Measurements from ENCODE around the gene NRXN3. TPM values are rescaled to one million over a fixed set of nuclear protein-coding genes. Genes with fewer than 3 reads are reported as not detected.

Gene NRXN3
- polyA plus RNA-seq, 1 of the 3 experiments (the other 2 are of a cell fraction) = 1.6 TPM

DNA sequence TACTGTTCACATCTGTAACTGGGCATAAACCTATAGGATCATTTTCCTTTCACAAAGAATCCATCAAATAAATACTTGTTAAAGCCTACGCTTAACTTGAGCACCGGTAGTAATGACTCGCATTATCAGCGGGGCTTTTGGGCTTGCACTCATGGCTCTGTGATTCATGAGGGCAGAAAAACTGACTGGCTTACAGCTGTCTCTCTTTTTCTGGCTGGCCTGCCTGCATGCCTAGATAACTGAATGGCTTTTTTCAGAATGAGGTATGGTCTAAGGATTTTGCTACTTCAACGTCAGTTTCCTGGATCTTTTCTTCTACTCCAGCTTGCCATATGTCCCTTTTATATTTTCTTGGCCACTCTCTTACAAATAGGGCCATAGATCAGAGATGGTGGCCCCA lies 531.1 kb downstream of the NRXN3 start:
- H4K20me1 ChIP-seq (ENCODE audit: insufficient read depth) = no peaks in the 10 kb centered on the region
- ChIA-PET CTCF (no interaction called here), POLR2A (no interaction called here)
- no peak overlapping the region for H3K27ac ChIP-seq (ENCODE audit: low read depth in 2 of 2, low read length in 1 of 2)
- DNase-seq = no peak
- H2AFZ ChIP-seq (ENCODE audit: low read depth) = no peak overlapping the region
- no peaks in the 10 kb centered on the region for H3K9me3 ChIP-seq
- H3K9ac ChIP-seq = no peak overlapping the region
- H3K9me2 ChIP-seq = no peaks in the 10 kb centered on the region
- no peak overlapping the region for H3K4me2 ChIP-seq
- no peak for TF ChIP-seq EP300 (IDR thresholded peaks at IDR 0.05; ENCODE audit: borderline replicate concordance in 1 of 2, low read depth in 1 of 2, low read length in 1 of 2)
- no peak for TF ChIP-seq NFIC (IDR thresholded peaks at IDR 0.05; ENCODE audit: borderline replicate concordance)
- TF ChIP-seq ELF1 (IDR thresholded peaks at IDR 0.05) = no peak
- no peak for TF ChIP-seq POLR2AphosphoS5 (IDR thresholded peaks at IDR 0.05; ENCODE audit: low read depth, low read length)
- no peak for TF ChIP-seq TEAD4 (IDR thresholded peaks at IDR 0.05; ENCODE audit: borderline replicate concordance, insufficient read depth)
- no peak for TF ChIP-seq NRF1 (IDR thresholded peaks at IDR 0.05; ENCODE audit: low read depth, low read length)
- TF ChIP-seq SIN3A (IDR thresholded peaks at IDR 0.05; ENCODE audit: borderline replicate concordance, low read depth, low read length) = no peak
- no peak for TF ChIP-seq RAD21 (IDR thresholded peaks at IDR 0.05; ENCODE audit: low read length)
- H3K79me2 ChIP-seq (ENCODE audit: insufficient read depth) = no peaks in the 10 kb centered on the region
- 62% methylated on average over 5 of the region's 5 CpGs for WGBS (ENCODE audit: low lambda C conversion rate)
- no peaks in the 10 kb centered on the region for H3F3A ChIP-seq (replicated peaks; ENCODE audit: insufficient read depth)
- no peak overlapping the region for H3K4me3 ChIP-seq (ENCODE audit: low read depth in 2 of 2, low read length in 1 of 2)
- no peaks in the 10 kb centered on the region for H3K36me3 ChIP-seq (replicated peaks in 1 of 2; ENCODE audit: control insufficient read depth in 1 of 2, insufficient read depth in 2 of 2, low read length in 1 of 2)
- no peaks in the 10 kb centered on the region for H3K27me3 ChIP-seq (ENCODE audit: insufficient read depth)
- H3K4me1 ChIP-seq (ENCODE audit: control insufficient read depth in 1 of 2, insufficient read depth in 2 of 2, low read depth in 1 of 2, low read length in 1 of 2) = no peaks in the 10 kb centered on the region; a peak in 1 of 4 replicates

DNA sequence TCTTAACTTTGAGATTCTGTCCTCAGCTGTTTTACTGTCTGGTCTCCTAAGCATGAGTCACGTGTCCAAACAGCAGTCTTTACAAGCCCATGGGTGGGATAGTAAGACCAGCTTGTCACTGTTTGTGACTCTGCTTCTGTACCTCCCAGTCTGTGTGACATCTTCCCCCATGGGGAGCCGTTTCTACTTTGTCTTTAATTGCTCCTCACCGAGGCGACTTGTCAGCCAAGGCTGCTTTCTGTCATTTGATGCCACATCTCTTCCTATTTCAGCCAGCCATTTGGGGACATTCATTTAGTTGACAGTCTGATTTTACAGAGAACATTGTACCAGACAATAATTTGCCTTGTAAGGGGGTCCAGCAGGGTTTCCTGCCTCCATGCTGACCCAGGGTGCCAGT lies 534.8 kb downstream of the NRXN3 start:
- no peaks in the 10 kb centered on the region for H3K9me2 ChIP-seq
- H3K27ac ChIP-seq (ENCODE audit: low read depth in 2 of 2, low read length in 1 of 2) = no peak overlapping the region
- H3K79me2 ChIP-seq (ENCODE audit: insufficient read depth) = no peaks in the 10 kb centered on the region
- ChIA-PET POLR2A (no interaction called here), CTCF (interaction anchor here (1.6 kb wide), 1 partner anchor 9 kb away, joined by 5 read pairs; no protein-coding TSS in a partner anchor)
- DNase-seq = no peak
- no peaks in the 10 kb centered on the region for H3K27me3 ChIP-seq (ENCODE audit: insufficient read depth)
- no peak overlapping the region for H3K4me2 ChIP-seq
- no peak overlapping the region for H3K9ac ChIP-seq
- H3K4me3 ChIP-seq (ENCODE audit: low read depth in 2 of 2, low read length in 1 of 2) = no peak overlapping the region
- no peaks in the 10 kb centered on the region for H3K9me3 ChIP-seq
- H4K20me1 ChIP-seq (ENCODE audit: insufficient read depth) = no peaks in the 10 kb centered on the region
- no peak overlapping the region for H2AFZ ChIP-seq (ENCODE audit: low read depth)
- H3F3A ChIP-seq (replicated peaks; ENCODE audit: insufficient read depth) = no peaks in the 10 kb centered on the region
- TF ChIP-seq YY1 (IDR thresholded peaks at IDR 0.05; ENCODE audit: low read depth) (no peak), RAD21 (IDR thresholded peaks at IDR 0.05; ENCODE audit: low read length) (no peak), ELF1 (IDR thresholded peaks at IDR 0.05) (no peak), SIN3A (IDR thresholded peaks at IDR 0.05; ENCODE audit: borderline replicate concordance, low read depth, low read length) (no peak), MEF2A (IDR thresholded peaks at IDR 0.05; ENCODE audit: borderline replicate concordance, low read depth) (no peak), EP300 (IDR thresholded peaks at IDR 0.05; ENCODE audit: borderline replicate concordance in 1 of 2, low read depth in 1 of 2, low read length in 1 of 2) (no peak), FOSL2 (IDR thresholded peaks at IDR 0.05; ENCODE audit: borderline replicate concordance, low read depth) (no peak), EZH2phosphoT487 (IDR thresholded peaks at IDR 0.05; ENCODE audit: borderline replicate concordance, low read depth) (no peak), FOXJ3 (CRISPR knock-in tag; IDR thresholded peaks at IDR 0.05) (no peak)
- TF ChIP-seq, protein P1, sequence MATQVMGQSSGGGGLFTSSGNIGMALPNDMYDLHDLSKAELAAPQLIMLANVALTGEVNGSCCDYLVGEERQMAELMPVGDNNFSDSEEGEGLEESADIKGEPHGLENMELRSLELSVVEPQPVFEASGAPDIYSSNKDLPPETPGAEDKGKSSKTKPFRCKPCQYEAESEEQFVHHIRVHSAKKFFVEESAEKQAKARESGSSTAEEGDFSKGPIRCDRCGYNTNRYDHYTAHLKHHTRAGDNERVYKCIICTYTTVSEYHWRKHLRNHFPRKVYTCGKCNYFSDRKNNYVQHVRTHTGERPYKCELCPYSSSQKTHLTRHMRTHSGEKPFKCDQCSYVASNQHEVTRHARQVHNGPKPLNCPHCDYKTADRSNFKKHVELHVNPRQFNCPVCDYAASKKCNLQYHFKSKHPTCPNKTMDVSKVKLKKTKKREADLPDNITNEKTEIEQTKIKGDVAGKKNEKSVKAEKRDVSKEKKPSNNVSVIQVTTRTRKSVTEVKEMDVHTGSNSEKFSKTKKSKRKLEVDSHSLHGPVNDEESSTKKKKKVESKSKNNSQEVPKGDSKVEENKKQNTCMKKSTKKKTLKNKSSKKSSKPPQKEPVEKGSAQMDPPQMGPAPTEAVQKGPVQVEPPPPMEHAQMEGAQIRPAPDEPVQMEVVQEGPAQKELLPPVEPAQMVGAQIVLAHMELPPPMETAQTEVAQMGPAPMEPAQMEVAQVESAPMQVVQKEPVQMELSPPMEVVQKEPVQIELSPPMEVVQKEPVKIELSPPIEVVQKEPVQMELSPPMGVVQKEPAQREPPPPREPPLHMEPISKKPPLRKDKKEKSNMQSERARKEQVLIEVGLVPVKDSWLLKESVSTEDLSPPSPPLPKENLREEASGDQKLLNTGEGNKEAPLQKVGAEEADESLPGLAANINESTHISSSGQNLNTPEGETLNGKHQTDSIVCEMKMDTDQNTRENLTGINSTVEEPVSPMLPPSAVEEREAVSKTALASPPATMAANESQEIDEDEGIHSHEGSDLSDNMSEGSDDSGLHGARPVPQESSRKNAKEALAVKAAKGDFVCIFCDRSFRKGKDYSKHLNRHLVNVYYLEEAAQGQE (IDR thresholded peaks at IDR 0.05; ENCODE audit: low read depth, low read length) = no peak
- TF ChIP-seq, protein P2, sequence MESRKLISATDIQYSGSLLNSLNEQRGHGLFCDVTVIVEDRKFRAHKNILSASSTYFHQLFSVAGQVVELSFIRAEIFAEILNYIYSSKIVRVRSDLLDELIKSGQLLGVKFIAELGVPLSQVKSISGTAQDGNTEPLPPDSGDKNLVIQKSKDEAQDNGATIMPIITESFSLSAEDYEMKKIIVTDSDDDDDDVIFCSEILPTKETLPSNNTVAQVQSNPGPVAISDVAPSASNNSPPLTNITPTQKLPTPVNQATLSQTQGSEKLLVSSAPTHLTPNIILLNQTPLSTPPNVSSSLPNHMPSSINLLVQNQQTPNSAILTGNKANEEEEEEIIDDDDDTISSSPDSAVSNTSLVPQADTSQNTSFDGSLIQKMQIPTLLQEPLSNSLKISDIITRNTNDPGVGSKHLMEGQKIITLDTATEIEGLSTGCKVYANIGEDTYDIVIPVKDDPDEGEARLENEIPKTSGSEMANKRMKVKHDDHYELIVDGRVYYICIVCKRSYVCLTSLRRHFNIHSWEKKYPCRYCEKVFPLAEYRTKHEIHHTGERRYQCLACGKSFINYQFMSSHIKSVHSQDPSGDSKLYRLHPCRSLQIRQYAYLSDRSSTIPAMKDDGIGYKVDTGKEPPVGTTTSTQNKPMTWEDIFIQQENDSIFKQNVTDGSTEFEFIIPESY (IDR thresholded peaks at IDR 0.05; ENCODE audit: borderline replicate concordance, low read depth) = no peak
- TF ChIP-seq, protein P3, sequence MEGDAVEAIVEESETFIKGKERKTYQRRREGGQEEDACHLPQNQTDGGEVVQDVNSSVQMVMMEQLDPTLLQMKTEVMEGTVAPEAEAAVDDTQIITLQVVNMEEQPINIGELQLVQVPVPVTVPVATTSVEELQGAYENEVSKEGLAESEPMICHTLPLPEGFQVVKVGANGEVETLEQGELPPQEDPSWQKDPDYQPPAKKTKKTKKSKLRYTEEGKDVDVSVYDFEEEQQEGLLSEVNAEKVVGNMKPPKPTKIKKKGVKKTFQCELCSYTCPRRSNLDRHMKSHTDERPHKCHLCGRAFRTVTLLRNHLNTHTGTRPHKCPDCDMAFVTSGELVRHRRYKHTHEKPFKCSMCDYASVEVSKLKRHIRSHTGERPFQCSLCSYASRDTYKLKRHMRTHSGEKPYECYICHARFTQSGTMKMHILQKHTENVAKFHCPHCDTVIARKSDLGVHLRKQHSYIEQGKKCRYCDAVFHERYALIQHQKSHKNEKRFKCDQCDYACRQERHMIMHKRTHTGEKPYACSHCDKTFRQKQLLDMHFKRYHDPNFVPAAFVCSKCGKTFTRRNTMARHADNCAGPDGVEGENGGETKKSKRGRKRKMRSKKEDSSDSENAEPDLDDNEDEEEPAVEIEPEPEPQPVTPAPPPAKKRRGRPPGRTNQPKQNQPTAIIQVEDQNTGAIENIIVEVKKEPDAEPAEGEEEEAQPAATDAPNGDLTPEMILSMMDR (IDR thresholded peaks at IDR 0.05) = no peak
- 13% methylated on average over 4 of the region's 4 CpGs for WGBS (ENCODE audit: low lambda C conversion rate)
- no peaks in the 10 kb centered on the region for H3K36me3 ChIP-seq (replicated peaks in 1 of 2; ENCODE audit: control insufficient read depth in 1 of 2, insufficient read depth in 2 of 2, low read length in 1 of 2)
- no peaks in the 10 kb centered on the region; a peak in 1 of 4 replicates for H3K4me1 ChIP-seq (ENCODE audit: control insufficient read depth in 1 of 2, insufficient read depth in 2 of 2, low read depth in 1 of 2, low read length in 1 of 2)

Measured in SK-N-SH (cell line).